ENCODE results near the gene MRAP. TPM values are rescaled to one million over a fixed set of nuclear protein-coding genes. Genes with fewer than 3 reads are reported as not detected.

MRAP gene
- total RNA-seq, 1 donor from 2014 or later: not detected

DNA sequence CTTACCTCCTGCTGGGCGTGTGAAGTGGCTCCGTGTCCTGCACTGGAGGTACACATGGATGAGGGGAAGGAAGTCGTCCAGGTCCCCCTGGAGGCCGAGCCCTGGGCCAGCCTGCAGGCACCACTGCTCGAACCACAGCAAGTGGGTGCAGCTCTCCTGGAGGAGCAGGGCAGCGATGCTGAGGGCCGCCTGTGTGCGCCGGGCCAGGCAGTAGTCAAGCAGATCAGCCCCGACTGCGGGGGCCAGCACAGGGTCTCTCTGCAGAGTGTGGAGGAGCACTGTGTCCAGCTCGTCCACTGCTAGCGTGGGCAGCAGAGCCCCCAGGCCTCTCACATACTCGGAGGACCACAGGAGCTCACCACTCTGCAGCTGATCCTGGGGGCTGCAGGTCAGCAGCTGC is 48.3 kb downstream of the MRAP start:
- DNase-seq (ENCODE audit: low spot score in 2 of 2) (no peak), FAIRE-seq (no peak)

DNA sequence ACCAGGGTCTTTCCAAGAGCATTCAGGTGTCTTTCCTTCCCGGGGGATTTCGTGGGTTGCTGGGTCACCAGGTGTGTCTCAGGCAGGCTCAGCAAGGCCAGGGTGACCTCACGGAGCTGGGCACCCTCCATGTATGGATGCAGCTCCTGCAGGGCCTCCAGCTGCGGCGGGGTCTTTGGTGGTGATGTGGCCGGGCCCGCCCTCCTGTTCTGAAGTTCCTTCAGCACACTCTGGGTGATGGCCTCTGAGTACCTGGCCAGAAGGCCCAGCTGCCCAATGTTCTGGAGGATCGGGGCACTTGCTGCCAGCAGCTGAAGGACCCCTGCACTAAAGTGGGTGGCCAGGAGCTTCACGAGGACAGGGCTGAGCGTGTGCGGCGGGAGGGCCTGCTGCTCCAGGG is 48.7 kb downstream of the MRAP start:
- DNase-seq (ENCODE audit: low spot score in 2 of 2) (no peak), FAIRE-seq (no peak)

DNA sequence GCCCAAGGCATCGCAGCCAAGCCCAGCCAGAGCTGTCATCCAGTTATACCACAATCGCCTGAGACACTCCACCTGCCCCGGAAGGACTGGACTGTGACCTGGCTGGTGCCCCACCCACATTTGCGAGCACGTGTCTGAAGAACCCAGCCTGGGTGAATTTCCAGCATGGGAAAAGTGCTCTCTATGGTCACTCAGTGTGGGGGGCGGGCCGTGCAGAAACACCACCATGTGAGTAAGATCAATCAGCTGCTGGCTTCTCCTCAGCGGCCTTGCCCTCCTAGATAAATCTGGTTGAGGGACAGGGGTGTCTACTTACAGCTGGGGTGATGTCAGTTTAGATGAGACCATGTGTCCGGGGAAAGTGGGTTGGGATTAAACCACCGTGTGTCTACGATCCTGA is 49.3 kb downstream of the MRAP start:
- DNase-seq (ENCODE audit: low spot score in 2 of 2) (no peak), FAIRE-seq (no peak)

DNA sequence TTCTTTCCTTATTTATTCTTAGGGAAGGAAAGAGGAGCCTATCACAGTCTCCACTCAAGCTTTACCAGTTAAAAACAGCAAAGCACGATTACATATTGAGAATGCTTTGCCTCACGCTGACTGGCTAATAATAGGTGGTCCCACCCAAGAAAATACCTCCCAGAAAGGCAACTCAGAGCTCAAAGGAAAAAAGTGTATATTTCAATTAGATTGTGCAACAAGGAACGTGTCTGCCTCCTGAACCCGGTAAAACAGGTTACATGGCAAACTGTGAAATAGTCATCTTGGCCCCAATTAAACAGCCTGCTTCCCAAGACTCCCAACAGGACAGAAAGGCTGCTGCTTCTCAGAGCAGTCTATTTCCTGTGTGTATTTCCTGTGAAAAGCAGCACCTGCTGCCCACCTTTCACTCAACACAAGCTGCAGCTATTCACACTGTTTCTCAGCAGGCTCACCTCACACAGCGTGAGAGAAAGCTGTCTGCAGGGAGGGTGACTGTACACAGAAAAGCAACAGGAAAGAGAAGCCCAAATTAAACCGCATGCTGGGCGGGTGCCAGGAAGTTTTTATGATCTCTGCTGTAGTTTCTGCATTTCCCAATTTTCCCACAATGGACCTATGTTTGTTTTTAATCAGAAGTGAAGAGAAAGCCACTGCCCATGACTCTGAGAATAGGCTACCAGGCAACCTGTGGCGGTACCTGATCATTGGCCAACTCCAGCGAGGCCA is 50.1 kb downstream of the MRAP start:
- DNase-seq (ENCODE audit: low spot score in 2 of 2) (no peak), FAIRE-seq (no peak)

DNA sequence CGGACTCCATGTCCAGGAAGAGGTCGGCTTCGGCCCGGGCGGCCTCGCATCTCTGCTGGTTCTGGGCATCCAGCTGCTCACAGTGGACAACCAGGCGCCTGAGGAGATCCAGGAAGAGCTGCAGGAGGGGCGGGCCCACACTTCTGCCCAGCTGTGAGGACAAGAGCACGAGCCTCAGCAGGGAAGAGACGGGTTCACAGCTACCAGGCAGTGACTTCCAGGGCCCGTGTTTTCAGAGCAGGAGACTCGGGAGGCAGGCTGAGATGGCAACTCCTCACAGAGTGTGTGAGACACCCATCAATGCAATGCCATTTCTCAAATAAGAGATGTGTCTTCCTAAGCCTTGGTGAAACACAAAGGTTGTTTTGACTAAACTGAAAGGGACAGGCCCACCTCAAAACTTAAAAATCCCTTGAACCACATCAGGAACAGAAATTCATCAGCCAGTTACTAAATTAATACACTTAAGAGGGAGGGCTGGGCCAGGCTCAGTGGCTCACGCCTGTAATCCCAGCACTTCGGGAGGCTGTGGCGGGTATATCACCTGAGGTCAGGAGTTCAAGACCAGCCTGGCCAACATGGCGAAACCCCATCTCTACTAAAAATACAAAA is 50.8 kb downstream of the MRAP start:
- FAIRE-seq (no peak), DNase-seq (ENCODE audit: low spot score in 2 of 2) (no peak)

DNA sequence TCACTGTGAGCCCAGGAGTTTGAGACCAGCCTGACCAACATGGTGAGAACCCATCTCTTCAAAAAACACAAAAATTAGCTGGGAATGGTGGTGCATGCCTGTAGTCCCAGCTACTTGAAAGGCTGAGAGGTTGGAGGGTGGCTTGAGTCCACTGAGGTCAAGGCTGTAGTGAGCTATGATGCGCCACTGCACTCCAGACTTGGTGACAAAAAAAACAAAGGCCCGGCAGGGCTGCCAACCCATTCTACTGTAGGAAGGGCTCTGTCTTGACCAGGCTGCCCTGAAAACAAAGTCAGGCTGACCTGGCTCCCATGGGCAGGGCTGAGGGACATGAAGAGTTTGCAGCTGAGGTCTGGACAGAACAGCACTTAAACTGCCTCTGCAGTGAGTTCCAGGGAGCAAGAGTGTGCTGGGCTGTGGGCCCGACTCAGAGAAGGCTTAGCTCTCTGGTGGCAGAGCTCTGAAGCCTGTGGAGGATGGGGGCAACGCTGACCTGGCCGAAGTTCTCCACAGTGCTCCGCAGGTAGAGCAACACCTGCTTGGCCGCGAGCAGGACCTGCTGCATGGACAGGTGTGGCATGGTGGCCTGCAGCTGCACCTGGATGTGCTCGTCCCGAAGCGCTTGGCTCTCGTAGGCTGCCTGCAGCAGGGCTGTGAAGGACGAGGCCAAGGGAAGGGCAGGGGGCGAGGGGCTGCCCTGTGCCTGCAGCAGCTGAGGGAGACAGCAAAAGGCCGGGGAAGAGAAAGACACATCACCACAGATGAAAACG is 51.7 kb downstream of the MRAP start:
- DNase-seq (ENCODE audit: low spot score in 2 of 2) (no peak), FAIRE-seq (no peak)

DNA sequence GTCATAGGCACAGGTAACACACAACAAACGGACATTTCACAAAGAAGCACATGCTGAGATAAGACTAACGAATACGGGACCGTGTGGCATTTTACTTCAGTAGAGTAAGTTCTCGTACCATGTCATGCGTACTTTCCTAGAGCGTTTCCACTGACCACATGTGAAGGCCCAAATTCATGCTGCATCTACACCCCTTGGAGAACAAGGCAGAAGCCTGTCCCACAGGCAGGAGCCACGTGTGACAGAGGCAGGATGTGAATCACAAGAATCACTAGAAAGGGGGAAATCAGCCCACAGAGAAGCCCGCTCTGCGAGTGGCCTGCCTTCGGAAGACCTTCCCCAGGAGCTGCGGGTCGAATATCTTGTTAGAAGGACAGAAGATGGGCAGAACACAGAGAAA is 52.3 kb downstream of the MRAP start:
- no peak for FAIRE-seq
- no peak for DNase-seq (ENCODE audit: low spot score in 2 of 2)

DNA sequence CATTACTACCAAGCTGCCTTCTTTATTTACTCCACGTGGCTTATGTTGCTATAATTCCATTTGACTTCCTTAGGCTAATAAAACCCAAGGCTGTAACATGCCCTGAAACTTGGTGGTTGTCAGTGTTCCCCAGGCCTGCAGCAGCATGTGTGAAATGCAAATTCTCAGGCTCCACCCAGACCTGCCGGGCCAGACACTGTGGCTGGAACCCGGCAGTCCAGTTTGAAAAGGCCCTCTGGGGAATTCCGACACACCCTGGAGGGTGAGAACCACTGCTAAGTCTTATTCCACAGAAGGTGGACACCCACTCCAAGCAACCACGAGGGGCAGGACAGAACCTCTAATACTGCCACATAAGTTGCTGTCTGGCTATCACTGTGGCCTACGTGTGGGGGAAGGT is 52.8 kb downstream of the MRAP start:
- FAIRE-seq: no peak

DNA sequence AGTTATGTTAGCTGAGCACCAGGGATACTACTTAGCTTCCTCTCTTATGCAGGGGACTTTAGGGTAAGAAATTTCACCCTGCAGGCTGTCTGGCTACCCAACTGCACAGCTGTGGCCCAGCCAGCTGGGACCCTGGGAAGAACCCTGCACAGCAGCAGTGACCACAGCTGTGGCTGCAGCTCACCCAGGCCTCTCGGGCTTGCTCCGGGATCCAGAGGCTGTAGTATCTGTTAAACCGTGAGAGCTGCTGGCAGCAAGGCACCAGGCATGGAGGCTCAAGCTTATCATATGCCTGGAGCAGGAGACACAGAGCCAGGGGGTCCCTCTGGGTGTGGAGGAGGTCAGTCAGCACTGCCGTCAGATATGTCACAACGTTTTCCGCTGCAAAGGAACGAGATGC is 53.9 kb downstream of the MRAP start:
- FAIRE-seq (no peak), DNase-seq (ENCODE audit: low spot score in 2 of 2) (no peak)

More for the DNA sequence above, 52.8 kb downstream of the MRAP start:
- DNase-seq (ENCODE audit: low spot score in 2 of 2): no peak

DNA sequence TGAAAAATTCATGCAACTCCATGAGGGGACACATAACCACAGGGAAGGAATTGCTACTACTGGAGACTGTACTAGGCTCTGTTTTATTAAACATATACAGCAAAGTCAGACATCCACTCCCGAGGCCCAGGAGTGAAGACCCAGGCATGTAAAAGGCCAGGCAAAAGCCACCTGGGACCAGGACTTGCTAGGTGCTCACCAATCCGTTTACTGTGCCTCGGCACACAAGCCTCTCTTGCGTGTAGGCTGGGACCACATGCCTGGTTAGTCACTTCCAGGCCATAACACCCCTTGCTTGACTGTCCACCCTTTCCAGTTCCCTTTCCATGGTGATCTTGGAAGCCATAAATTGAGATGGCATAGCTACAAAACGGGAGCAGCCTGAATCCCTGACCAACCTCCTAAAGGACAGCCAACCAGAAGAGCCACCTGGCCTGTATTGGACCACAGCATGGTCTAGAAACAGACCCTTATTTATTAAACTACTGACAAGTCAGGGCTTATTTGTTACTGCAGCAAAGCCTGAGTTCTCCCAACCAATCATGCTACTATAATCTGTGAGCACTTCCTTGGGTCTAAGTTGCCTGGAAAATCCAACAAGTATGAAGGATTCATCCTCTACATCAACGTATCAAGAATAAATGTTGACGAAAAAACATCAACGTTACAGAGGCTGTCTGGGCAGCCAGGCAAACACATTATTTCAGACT is 54.5 kb downstream of the MRAP start:
- DNase-seq (ENCODE audit: low spot score in 2 of 2) (no peak), FAIRE-seq (no peak)

DNA sequence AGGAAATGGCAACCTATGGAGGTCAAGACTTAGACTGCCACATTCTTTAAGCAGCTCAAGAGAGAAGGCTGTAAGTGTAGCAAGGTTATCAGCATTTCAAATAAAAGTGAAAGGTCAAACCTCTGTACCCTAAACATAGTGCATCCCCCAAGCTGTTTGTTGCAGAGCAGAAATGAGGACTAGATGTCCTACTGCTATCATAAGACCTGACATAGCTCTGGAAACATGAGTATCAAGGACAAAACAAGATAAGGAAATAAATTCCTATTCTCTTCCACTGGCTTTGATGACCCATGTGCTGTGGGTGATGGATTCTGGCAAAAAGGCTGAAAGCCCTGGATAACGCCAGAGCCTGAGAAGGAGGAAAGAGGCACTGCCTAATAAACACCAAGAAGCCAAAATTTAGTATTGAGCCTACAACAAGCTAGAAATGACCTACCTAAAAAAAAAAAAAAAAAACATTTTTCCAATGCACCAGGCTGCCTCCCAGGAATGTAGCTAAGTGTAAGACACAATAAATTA is 58.3 kb downstream of the MRAP start:
- DNase-seq (ENCODE audit: low spot score in 2 of 2): no peak

DNA sequence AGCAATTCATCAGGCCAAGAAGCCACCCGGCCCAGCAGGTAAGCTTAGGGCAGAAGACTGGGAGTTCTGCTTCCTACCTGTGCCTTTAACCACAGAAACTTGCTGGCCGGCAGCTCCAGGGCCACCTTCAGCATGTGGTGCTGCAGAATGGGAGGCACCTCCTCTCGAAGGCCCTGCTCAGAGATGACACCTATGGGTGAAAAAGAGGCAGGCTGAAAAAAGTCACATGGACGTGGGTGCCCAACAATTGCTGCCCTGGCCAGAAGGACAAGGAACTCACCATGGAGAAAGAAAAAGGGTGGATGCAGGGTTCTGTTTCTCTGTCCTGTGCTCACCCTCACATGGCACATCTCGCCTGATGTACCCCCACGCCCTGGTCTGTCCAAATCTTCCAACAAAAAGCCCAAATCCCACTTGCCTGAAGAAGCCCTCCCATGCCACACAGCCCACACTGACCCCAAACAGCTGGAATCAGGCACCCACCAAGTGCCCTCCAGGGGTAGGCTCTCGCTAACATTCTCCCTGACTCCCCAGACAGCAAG is 61.1 kb downstream of the MRAP start:
- FAIRE-seq (no peak), DNase-seq (ENCODE audit: low spot score in 2 of 2) (no peak)

More for the DNA sequence above, 58.3 kb downstream of the MRAP start:
- FAIRE-seq: no peak

DNA sequence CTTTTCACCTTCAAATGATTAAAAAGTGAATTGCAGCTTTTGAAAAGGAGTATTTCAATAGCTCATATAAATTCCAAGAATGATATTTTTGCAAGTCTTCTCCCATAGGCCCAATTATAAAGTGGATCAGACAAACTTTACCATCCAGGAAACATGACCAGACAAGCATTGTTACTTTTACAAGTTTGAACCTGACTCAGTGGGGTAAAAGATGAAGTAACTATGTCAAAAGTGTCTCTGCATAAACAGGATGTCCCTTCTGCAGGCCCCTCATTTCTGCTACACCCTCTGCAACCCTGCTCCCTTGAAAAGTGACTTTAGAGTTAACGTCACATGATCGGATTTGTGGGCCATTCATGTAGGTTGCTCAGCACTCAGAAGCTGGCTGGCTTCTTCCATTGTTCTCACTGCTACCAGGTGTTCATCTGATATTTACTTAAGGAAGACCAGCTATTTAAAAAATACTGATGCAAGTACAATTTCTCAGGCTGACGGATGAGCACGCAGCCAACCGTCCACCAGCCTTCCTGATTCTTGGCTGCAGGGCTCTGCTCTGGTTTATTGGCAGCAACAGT is 61.8 kb downstream of the MRAP start:
- no peak for DNase-seq (ENCODE audit: low spot score in 2 of 2)
- FAIRE-seq: no peak

Other genes with a start within 250 kb of the MRAP start
- gene MIS18A, start 19.8 kb upstream of the MRAP start, total RNA-seq: 6.9 TPM
- gene URB1, start 94.2 kb downstream of the MRAP start, total RNA-seq: 14.3 TPM
- 2.4 TPM for gene EVA1C, start 113.9 kb downstream of the MRAP start, total RNA-seq